BJ (cell line): ENCODE data around the gene PDCD1. TPM values are rescaled to one million over a fixed set of nuclear protein-coding genes. Genes with fewer than 3 reads are reported as not detected.

Experiments
- CTCF ChIA-PET: fragments of 350-600 bp; formaldehyde crosslinking; extraction: SDS; loops from one replicate; lab custom pipeline; 2021; ENCODE audit warnings: antibody characterized with exemption, inconsistent platforms; lab: Yijun Ruan, JAX
- POLR2A ChIA-PET: fragments of 300-600 bp; sonication (Branson Sonifier 250); formaldehyde crosslinking; extraction: SDS; loops from one replicate; lab custom pipeline; 2021; ENCODE audit warnings: antibody characterized with exemption; lab: Charles Lee
- DNase-seq: peaks from one replicate; pipeline ENCODE4 v3.0.0-alpha.2; 2011; ENCODE audit warnings: low read depth
- H3K27me3 ChIP-seq: 2 replicates; pipeline ENCODE4 v1.6.0; 2011; ENCODE audit warnings: low read length; ENCODE audit not compliant: control insufficient read depth, insufficient read depth
- H3K36me3 ChIP-seq: 2 replicates; pipeline ENCODE4 v1.5.1; 2011; ENCODE audit warnings: low read length; ENCODE audit not compliant: control insufficient read depth, insufficient read depth
- H3K4me3 ChIP-seq: 2 replicates; pipeline ENCODE4 v1.5.1; 2011; ENCODE audit warnings: low read depth, mild to moderate bottlenecking, control low read depth, low read length
- polyA plus RNA-seq: library from polyadenylated mRNA; depleted of rRNA; stranded (reverse); fragments of >200 nt; gene quantifications from 2 replicates; pipeline ENCODE4 v1.2.3, GENCODE V29; 2011
- TF ChIP-seq, protein P1 (sequence below): IDR thresholded peaks from 2 replicates; pipeline ENCODE4 v1.5.1; 2011; ENCODE audit warnings: low read depth, mild to moderate bottlenecking, control low read depth, inconsistent platforms, low read length, moderate library complexity; ENCODE audit not compliant: insufficient read depth

Gene PDCD1
- polyA plus RNA-seq, 1 experiment: not detected

DNA sequence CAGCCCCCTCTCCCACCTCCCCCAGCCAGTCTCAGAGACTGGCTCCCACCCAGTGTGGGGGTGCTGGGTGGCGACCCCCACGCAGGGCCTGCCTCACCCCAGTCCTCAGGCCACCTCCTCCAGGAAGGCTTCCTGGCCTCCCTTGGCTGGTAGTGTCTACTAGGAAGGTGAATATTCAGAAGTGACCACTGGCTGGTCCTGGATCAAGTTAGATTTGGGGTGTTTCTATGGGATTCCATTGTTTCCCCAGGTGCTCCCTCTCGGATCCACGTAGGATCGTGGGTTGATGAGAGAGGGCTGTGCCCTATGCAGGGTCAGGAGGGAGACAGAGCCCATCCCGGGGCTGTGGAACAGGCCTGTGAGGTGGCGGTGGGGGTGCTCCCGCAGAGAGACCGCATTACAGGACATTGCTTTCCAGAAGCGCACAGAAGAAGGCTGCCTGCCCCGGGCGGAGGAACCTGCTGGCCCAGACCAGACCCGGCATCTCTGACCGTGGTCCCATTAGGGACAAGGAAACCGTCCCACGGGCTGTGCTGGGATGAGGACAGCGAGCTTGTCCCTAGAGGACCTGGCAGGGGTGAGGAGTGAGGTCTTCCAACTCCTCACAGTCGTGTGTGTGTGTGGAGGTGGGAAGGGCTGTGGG, 3.3 kb downstream of the PDCD1 start:
- POLR2A ChIA-PET: interaction anchor here (0.6 kb wide), 1 partner anchor 11 kb away, joined by 15 read pairs; no protein-coding TSS in a partner anchor

DNA sequence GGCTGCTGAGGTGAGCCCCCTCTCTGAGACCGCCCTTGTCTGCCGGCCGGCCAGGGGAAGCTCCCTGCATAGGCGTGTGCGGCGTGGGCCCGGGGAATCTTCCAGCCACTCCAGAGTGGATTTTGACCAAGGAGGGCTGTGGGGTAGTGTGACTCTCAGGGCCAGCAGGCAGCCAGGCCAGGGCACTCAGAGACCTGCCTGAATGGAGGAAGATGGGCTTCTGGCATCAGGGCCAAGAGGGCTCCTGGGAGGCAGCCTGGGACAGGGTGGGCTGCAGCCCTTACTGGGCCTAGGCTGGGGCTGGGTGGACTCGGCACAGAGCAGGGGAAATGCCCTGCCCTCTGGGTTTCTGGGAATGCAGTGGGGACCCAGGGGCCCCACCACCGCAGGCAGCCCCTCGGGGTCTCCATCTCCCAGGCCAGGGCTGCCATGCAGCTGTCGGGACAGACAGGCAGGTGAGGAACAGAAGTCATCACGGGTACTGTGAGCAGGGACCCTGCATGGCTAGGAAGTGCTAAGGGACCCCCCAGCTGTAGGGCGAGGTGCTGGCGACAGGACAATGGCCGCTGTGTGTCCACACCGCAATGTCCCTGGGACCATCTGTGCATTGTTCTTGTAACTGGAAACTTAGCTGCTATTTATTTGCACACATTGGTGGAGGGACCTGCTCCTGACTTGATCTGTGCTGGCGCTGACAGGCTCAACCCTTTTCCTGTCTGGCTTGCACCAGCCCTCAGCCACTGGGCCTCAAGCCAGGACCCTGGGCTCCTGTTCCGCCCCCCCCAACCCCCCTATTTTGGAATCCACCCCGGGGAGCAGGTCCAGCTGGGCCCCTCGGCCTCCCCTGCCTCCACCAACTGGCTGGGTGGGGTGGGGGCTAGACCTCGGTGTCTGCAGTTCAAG, 4.1 kb downstream of the PDCD1 start:
- TF ChIP-seq, protein P1, sequence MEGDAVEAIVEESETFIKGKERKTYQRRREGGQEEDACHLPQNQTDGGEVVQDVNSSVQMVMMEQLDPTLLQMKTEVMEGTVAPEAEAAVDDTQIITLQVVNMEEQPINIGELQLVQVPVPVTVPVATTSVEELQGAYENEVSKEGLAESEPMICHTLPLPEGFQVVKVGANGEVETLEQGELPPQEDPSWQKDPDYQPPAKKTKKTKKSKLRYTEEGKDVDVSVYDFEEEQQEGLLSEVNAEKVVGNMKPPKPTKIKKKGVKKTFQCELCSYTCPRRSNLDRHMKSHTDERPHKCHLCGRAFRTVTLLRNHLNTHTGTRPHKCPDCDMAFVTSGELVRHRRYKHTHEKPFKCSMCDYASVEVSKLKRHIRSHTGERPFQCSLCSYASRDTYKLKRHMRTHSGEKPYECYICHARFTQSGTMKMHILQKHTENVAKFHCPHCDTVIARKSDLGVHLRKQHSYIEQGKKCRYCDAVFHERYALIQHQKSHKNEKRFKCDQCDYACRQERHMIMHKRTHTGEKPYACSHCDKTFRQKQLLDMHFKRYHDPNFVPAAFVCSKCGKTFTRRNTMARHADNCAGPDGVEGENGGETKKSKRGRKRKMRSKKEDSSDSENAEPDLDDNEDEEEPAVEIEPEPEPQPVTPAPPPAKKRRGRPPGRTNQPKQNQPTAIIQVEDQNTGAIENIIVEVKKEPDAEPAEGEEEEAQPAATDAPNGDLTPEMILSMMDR: no peak
- CTCF ChIA-PET: no interaction called here
- no peak overlapping the region for H3K4me3 ChIP-seq
- H3K36me3 ChIP-seq: no peaks in the 10 kb centered on the region
- DNase-seq: no peak
- POLR2A ChIA-PET: interaction anchor here (0.6 kb wide), 1 partner anchor 10 kb away, joined by 15 read pairs; no protein-coding TSS in a partner anchor
- no peaks in the 10 kb centered on the region for H3K27me3 ChIP-seq

More for the DNA sequence above, 3.3 kb downstream of the PDCD1 start:
- Histone ChIP-seq H3K36me3 (no peaks in the 10 kb centered on the region), H3K4me3 (no peak overlapping the region), H3K27me3 (0 out of 2 replicates have a peak, but pooled peaks cover 1% of the 10 kb centered on the region)
- TF ChIP-seq, protein P1: no peak
- CTCF ChIA-PET: no interaction called here
- no peak for DNase-seq

DNA sequence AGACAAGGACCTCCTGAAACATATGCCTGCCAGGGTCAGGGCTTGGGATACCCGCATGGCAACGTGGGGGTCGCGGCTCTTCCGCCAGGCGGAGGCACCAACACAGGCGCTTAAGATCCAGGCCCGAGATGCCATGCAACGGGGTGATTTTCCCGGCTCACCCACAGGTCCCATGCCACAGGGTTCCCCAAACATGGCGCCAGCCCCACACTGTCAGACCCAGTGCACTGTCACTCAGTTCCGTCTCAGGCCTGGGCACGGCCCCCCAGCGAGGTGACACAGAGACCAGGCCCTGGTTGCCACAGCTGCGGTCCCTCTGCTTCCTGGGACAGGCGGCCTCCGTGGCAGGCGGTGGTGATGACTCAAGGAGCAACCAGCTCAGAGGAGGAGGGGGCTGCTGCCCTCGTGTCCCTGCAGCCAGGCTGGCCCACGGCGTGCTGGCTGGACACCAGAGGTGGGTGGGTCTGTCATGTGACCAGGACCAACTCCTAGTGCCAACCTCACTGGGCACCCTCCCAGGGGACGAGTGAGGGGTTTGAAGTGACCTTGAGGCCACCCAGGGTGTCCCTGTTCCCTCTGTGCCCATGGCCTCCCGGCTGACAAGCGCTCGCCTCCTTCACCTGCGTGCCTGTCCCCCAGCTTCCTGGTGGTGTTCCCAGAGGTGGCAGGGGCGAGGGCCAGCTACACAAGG, 4.9 kb downstream of the PDCD1 start:
- DNase-seq: no peak
- H3K36me3 ChIP-seq: no peaks in the 10 kb centered on the region
- TF ChIP-seq, protein P1: no peak
- no peak overlapping the region for H3K4me3 ChIP-seq
- CTCF ChIA-PET: interaction anchor here (0.6 kb wide), 1 partner anchor 106 kb away, joined by 3 read pairs; no protein-coding TSS in a partner anchor
- H3K27me3 ChIP-seq: no peaks in the 10 kb centered on the region
- POLR2A ChIA-PET: no interaction called here

DNA sequence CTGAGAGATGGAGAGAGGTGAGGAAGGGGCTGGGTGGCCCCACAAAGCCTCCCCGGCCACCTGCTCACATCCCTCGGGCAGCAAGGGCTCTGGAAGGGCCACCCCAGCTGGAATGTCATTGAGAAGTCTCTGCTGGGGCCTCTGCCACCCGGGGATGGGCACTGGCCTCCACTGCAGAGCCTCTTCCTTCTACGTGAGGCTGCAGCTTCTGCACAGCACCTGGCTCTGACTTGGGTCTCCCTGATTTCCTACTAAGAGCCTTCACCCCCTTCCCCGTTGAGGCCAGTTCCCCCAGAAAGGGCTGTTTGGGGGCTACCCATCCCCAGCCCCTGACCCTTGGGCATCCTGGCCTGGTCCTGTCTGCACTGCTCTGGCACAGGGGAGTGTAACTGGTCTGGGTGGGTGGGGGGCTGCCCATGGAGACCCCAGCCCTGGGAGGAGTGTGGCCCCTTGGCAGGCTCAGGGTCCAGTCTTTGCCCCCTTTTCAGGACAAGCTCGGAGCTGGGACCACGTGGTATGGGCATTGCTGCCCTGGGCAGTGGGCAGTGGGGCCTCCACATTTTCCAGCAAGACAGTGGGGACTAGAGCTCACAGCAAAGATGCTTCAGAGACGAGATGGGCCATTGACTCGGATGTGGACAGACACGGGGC, 5.6 kb downstream of the PDCD1 start:
- no peak for DNase-seq
- ChIA-PET POLR2A (no interaction called here), CTCF (interaction anchor here (0.6 kb wide), 1 partner anchor 105 kb away, joined by 3 read pairs; no protein-coding TSS in a partner anchor)
- H3K27me3 ChIP-seq: no peaks in the 10 kb centered on the region
- TF ChIP-seq, protein P1: no peak
- no peaks in the 10 kb centered on the region for H3K36me3 ChIP-seq
- no peak overlapping the region for H3K4me3 ChIP-seq
